ENCODE results near the gene CERK.

DNA sequence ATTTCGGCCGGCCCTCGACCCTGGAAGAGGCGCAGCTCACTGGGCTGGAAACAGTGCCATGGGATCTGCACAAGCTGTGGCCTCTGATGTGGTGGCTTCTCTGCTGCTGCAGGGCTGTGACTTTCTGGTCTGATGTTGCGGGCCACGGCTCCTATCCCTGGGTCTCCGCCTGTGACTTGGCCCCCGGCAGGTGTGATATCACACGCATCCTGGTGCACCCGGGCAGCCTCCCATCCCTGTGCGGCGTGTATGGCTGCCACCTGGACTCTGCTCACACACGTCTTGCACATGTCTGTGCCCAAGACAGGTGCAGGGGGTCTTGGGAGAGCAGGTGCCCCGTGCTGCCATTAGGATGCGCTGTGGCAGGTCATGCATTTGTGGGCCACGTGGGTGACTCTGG, 86.7 kb downstream of the CERK start:
- no peak for TF ChIP-seq POLR2AphosphoS5 (IDR thresholded peaks at IDR 0.05; ENCODE audit: low read depth, low read length)
- TF ChIP-seq, protein P1, sequence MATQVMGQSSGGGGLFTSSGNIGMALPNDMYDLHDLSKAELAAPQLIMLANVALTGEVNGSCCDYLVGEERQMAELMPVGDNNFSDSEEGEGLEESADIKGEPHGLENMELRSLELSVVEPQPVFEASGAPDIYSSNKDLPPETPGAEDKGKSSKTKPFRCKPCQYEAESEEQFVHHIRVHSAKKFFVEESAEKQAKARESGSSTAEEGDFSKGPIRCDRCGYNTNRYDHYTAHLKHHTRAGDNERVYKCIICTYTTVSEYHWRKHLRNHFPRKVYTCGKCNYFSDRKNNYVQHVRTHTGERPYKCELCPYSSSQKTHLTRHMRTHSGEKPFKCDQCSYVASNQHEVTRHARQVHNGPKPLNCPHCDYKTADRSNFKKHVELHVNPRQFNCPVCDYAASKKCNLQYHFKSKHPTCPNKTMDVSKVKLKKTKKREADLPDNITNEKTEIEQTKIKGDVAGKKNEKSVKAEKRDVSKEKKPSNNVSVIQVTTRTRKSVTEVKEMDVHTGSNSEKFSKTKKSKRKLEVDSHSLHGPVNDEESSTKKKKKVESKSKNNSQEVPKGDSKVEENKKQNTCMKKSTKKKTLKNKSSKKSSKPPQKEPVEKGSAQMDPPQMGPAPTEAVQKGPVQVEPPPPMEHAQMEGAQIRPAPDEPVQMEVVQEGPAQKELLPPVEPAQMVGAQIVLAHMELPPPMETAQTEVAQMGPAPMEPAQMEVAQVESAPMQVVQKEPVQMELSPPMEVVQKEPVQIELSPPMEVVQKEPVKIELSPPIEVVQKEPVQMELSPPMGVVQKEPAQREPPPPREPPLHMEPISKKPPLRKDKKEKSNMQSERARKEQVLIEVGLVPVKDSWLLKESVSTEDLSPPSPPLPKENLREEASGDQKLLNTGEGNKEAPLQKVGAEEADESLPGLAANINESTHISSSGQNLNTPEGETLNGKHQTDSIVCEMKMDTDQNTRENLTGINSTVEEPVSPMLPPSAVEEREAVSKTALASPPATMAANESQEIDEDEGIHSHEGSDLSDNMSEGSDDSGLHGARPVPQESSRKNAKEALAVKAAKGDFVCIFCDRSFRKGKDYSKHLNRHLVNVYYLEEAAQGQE (IDR thresholded peaks at IDR 0.05; ENCODE audit: insufficient read depth in 1 of 2, low read depth in 2 of 2, low read length in 2 of 2), result no peak
- no peak for TF ChIP-seq SIN3A (IDR thresholded peaks at IDR 0.05; ENCODE audit: borderline replicate concordance, insufficient read depth, low read length)

All from PFSK-1 (cell line).